Measurements from ENCODE around the gene PFN3. TPM values are rescaled to one million over a fixed set of nuclear protein-coding genes. Genes with fewer than 3 reads are reported as not detected.

PFN3 gene
- total RNA-seq, 1 donor from 2014 or later: not detected

DNA sequence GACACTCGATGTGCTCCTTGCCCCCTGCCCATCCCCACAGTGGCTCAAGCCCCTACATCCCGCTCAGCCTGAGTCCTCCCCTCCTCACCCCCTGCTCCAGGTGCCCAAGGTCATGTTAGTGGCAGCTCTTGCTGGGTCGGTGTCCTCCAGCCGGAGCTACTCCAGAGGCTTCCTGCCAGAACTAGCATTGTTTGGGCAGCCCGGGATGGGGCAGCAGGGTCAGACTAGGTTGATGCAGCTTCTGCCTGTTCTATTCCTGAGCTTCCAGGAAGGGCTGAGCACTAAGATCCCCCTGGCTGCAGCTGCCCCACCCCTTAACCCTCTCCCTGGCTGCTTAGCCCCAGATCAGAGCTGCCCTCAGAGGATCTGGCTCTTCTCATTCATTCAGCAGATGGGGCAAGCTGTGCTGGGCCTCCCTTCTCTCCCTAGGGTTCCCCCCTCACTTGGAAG is 42.1 kb downstream of the PFN3 start:
- H3K9me3 Mint-ChIP-seq: peaks cover 2% of the 10 kb centered on the region
- Histone ChIP-seq H4K20me1 (ENCODE audit: low read depth) (no peaks in the 10 kb centered on the region), H3K4me3 (no peak overlapping the region), H2AFZ (replicated peaks) (no peak overlapping the region), H3K27me3 (peaks cover 21% of the 10 kb centered on the region), H3K9me3 (ENCODE audit: low read depth) (no peaks in the 10 kb centered on the region), H3K79me2 (ENCODE audit: low read depth) (no peaks in the 10 kb centered on the region), H3K27ac (no peak overlapping the region), H3K36me3 (no peaks in the 10 kb centered on the region), H3K9ac (no peak overlapping the region), H3K4me2 (no peak overlapping the region), H3F3A (ENCODE audit: low read depth) (peaks cover 10% of the 10 kb centered on the region), H3K4me1 (peaks cover 6% of the 10 kb centered on the region)
- no peak for DNase-seq (ENCODE audit: low spot score)
- H3K36me3 Mint-ChIP-seq: no peaks in the 10 kb centered on the region
- peaks cover 23% of the 10 kb centered on the region for H3K27me3 Mint-ChIP-seq (ENCODE audit: insufficient read depth, low read depth)
- H3K4me3 Mint-ChIP-seq: peak overlapping the region; percentile 48
- H3K4me1 Mint-ChIP-seq: peaks cover 37% of the 10 kb centered on the region
- TF ChIP-seq EZH2phosphoT487 (IDR thresholded peaks at IDR 0.05): no peak
- TF ChIP-seq CTCF (IDR thresholded peaks at IDR 0.05): no peak
- TF ChIP-seq EZH2 (IDR thresholded peaks at IDR 0.05): no peak
- H3K27ac Mint-ChIP-seq: peak overlapping the region; percentile 78

- no peaks in the 10 kb centered on the region for H3K9me3 ChIP-seq (ENCODE audit: low read depth)
- H3K4me1 ChIP-seq: peaks cover 5% of the 10 kb centered on the region
- no peaks in the 10 kb centered on the region for H3K36me3 Mint-ChIP-seq
- H3K4me2 ChIP-seq: no peak within 1 kb of the TSS
- peak within 1 kb of the TSS; percentile 78 for H3K27ac Mint-ChIP-seq
- peaks cover 25% of the 10 kb centered on the region for H3K27me3 Mint-ChIP-seq (ENCODE audit: insufficient read depth, low read depth)
- peaks cover 18% of the 10 kb centered on the region for H3K27me3 ChIP-seq
- no peak for DNase-seq (ENCODE audit: low spot score)
- no peaks in the 10 kb centered on the region for H3K36me3 ChIP-seq
- no peak within 1 kb of the TSS for H3K4me3 ChIP-seq
- H2AFZ ChIP-seq (replicated peaks): no peak within 1 kb of the TSS
- H3K79me2 ChIP-seq (ENCODE audit: low read depth): no peaks in the 10 kb centered on the region
- TF ChIP-seq CTCF (IDR thresholded peaks at IDR 0.05) (no peak), EZH2phosphoT487 (IDR thresholded peaks at IDR 0.05) (no peak), EZH2 (IDR thresholded peaks at IDR 0.05) (no peak)
- H3K27ac ChIP-seq: no peak within 1 kb of the TSS
- peaks cover 9% of the 10 kb centered on the region for H3F3A ChIP-seq (ENCODE audit: low read depth)
- no peaks in the 10 kb centered on the region for H4K20me1 ChIP-seq (ENCODE audit: low read depth)
- peaks cover 2% of the 10 kb centered on the region for H3K9me3 Mint-ChIP-seq
- H3K4me1 Mint-ChIP-seq: peaks cover 33% of the 10 kb centered on the region
- peak within 1 kb of the TSS; percentile 51 for H3K4me3 Mint-ChIP-seq
- H3K9ac ChIP-seq: no peak within 1 kb of the TSS
Measured at GRCh38 chr5:177357459-177358351, 42.8 kb downstream of the PFN3 start, which contains the start of gene RGS14. RGS14 (plus strand) TSS chr5:177357924; CDS start chr5:177358025, 101 bp downstream.

DNA sequence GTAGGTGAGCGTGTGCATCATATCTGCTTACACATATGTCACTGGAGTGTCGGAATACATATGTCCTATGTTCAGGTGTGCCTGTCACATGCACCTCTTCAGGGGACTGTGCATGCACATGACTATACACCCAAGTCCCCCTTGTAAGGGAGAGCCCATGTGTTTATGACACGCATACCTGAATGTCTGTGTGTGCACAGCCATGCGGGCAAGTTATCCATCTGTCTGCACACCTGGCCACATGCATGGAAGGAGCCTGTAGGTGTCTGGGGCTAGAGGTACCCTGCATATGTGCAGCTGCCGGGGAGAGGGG is 43.4 kb downstream of the PFN3 start:
- H3K27me3 Mint-ChIP-seq (ENCODE audit: insufficient read depth, low read depth): peaks cover 22% of the 10 kb centered on the region
- peaks cover 3% of the 10 kb centered on the region for H3K4me1 ChIP-seq

More for the DNA sequence above, 43.4 kb downstream of the PFN3 start:
- Mint-ChIP-seq H3K4me1 (peaks cover 28% of the 10 kb centered on the region), H3K27ac (peak overlapping the region; percentile 78), H3K4me3 (peak overlapping the region; percentile 51), H3K36me3 (no peaks in the 10 kb centered on the region), H3K9me3 (peaks cover 2% of the 10 kb centered on the region)
- no peaks in the 10 kb centered on the region for H3K36me3 ChIP-seq
- H3K9me3 ChIP-seq (ENCODE audit: low read depth): no peaks in the 10 kb centered on the region
- no peak overlapping the region for H2AFZ ChIP-seq (replicated peaks)
- no peaks in the 10 kb centered on the region for H4K20me1 ChIP-seq (ENCODE audit: low read depth)
- no peak overlapping the region for H3K4me2 ChIP-seq
- no peak for DNase-seq (ENCODE audit: low spot score)
- peaks cover 5% of the 10 kb centered on the region for H3F3A ChIP-seq (ENCODE audit: low read depth)
- H3K27me3 ChIP-seq: peaks cover 12% of the 10 kb centered on the region
- H3K9ac ChIP-seq: no peak overlapping the region
- H3K79me2 ChIP-seq (ENCODE audit: low read depth): no peaks in the 10 kb centered on the region
- no peak overlapping the region for H3K4me3 ChIP-seq
- TF ChIP-seq EZH2phosphoT487 (IDR thresholded peaks at IDR 0.05) (no peak), CTCF (IDR thresholded peaks at IDR 0.05) (no peak), EZH2 (IDR thresholded peaks at IDR 0.05) (no peak)
- H3K27ac ChIP-seq: no peak overlapping the region
